ENCODE data around the gene FABP6.
"Not testable (repeated sequence)": the region's sequence is repeated elsewhere in the genome, so short reads cannot be mapped to it uniquely, and the experiment has no call there.

Gene FABP6, protein sequence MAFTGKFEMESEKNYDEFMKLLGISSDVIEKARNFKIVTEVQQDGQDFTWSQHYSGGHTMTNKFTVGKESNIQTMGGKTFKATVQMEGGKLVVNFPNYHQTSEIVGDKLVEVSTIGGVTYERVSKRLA

GRCh38 chr5:160229190-160229742 is at the start of gene FABP6:
FABP6 (plus strand) TSS chr5:160229506; CDS start chr5:160229558, 52 bp downstream.
- DNase-seq, result no peak

- DNase-seq, result no peak
Observed at GRCh38 chr5:160180931-160181330, 48.4 kb upstream of the FABP6 start.

DNA sequence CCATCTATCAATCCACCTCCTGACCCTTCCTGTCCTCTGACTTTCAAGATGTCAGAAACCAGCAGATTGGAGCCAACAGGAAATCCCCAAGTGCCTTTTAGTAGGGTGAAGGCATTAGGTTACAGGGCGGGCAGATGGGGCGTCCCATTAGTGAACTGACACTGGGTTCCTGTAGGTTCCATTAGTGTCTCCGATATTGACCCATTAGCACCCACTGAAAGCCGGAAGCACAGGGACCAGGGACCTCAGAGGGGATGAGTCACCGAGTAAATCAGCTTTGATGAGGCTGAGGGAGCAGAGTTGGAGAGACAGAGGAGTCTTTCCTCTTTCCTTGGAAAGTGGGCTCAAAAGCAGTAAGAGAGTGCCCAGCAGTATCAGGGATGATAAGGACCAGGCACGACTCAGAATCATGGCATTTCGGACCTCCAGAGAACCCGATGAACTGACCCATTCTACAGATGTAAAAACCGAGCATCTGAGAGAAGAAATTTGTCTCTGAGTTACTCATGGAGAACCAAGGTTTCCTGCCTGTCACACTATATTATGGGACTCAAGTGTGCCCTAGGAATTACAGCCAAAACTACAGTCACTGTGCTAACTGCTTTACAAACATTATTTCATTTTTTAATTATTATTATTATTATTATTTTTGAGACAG is 47.2 kb upstream of the FABP6 start:
- DNase-seq, result no peak

GRCh38 chr5:160183075-160183474 is 46.2 kb upstream of the FABP6 start:
- no peak for DNase-seq

GRCh38 chr5:160185626-160186360 is 43.5 kb upstream of the FABP6 start:
- DNase-seq, result no peak

DNA sequence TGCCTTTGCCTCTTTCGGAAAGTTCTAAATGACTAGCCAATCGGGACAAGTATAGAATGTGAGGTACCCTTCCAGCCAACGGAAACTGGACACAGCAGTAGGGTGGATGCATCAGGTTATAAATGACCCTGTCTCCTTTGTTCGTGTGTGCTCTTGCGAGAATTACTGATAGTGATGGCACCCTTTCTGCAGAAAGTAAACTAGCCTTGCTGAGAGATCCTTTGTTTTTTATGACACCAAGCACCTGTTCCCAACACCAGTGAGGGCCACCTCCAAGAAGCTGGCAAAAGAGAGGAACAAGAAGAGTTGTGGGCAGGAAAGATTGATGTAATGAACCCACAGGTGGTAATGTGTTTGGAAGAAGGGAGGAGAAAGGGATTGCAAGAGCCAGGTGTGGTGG is 42.8 kb upstream of the FABP6 start:
- DNase-seq, result no peak

- no peak for DNase-seq
Observed at GRCh38 chr5:160187091-160187490, 42.2 kb upstream of the FABP6 start.

GRCh38 chr5:160188141-160189015 is 40.9 kb upstream of the FABP6 start:
- no peak for DNase-seq

- DNase-seq, result no peak
Observed at GRCh38 chr5:160192424-160192823, 36.9 kb upstream of the FABP6 start.

DNA sequence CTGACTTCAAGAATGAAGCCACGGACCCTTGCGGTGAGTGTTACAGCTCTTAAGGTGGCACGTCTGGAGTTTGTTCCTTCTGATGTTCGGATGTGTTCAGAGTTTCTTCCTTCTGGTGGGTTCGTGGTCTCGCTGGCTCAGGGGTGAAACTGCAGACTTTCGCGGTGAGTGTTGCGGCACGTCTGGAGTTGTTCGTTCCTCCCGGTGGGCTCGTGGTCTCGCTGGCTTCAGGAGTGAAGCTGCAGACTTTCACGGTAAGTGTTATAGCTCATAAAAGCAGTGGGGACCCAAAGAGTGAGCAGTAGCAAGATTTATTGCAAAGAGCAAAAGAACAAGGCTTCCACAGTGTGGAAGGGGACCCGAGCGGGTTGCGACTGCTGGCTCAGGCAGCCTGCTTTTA is 36.2 kb upstream of the FABP6 start:
- not testable (repeated sequence) for DNase-seq

GRCh38 chr5:160193790-160194189 is 35.5 kb upstream of the FABP6 start:
- DNase-seq, result not testable (repeated sequence)

DNA sequence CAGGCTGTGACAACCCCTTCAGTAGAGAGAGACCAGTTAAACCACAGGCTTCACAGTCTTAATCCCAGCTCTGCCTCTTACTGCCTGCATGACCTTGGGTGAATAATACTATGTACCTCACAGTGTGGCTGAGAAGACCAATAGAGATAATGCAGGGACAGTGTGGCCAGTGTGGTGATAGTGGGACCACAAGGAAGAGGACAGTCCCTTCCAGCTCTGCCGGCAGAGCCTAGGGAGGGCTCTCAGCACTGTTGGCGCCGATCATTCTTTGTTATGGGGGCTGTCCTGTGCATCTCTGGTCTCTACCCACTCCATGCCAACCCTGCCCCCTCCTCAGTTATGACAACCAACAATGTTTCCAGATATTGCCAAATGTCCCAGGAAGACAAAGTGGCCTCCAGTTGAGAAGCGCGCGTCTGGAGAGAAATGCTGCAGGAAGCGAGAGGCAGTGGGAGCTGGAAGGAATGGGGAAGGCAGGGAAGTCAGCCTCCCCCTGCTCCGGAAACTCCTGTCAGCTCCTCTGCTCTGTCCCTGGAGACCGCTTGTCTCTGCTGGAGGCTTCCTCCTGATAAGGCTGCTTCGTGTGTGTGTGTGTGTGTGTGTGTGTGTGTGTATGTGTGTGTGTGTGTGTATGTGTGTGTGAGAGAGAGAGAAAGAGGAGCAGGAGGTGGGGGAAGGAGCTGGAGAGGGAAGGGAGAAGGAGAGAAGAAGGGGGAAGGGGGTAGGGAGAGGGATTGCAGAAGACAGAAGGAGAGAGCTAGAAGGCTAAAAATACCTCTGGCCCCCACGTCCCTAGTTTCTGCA is 31.8 kb upstream of the FABP6 start:
- DNase-seq, result no peak

DNA sequence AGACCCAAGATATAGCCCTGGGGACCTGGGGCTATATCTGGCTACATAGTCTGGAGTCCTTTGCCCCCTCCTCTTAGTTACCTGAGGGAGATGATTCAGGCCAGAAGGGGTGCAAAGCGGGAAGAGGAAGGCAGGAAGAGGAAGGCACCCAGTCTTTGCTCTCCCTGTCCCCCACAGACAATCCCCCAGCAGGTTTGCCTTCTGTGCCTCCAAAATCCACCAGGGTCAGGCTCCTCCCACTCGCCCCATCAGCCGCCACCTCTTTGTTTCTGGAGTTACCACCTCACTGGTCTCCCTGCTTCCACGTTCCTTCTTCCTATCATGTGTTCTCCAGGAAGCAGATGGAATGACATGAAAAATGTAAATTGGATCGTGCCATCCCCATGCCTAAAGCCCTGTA is 31.2 kb upstream of the FABP6 start:
- DNase-seq, result no peak

- DNase-seq, result no peak
Observed at GRCh38 chr5:160198841-160199409, 30.4 kb upstream of the FABP6 start.

GRCh38 chr5:160199410-160199911 is 29.8 kb upstream of the FABP6 start:
- peak; percentile 84 for DNase-seq

- DNase-seq, result no peak
Observed at GRCh38 chr5:160207061-160207460, 22.2 kb upstream of the FABP6 start.

GRCh38 chr5:160209917-160210316 is 19.4 kb upstream of the FABP6 start:
- DNase-seq, result no peak

DNA sequence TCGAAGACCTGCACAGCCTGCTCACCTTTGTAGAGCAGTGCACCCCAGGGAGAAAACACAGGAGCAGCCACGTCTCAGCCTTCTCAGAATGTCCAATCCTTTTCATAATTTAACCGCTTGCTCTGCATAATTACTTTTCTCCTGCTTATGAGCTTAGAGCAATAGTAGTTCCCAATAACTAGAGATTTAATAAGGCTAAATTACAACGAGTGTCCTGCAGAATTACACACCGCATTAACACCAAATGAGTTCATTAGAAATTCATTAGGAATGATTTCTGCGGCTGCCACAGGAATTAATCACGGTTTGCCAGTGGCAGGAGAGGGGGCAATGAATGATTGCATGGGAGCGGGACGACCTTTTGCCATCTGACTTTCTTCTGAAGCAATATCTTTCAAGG is 18.7 kb upstream of the FABP6 start:
- DNase-seq, result no peak

DNA sequence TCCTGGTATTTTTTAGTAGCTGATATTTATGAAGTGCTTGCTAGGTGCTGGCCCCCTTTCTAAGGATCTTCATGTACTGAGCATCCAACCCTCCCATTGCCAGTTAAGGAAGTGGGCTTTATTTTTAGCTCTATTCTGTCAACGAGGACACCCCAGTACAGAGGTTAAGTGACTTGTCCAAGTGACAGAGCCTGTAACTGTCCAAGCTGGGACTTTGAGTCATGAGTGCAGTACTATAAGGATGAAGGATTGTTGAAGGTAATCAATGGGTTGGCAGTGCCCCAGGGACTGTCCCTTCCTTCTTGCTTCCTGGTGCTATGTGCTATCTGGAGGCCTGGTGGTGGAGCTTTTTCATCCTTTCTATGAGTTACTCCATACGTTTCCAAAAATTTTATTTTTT is 18.0 kb upstream of the FABP6 start:
- DNase-seq, result no peak

DNA sequence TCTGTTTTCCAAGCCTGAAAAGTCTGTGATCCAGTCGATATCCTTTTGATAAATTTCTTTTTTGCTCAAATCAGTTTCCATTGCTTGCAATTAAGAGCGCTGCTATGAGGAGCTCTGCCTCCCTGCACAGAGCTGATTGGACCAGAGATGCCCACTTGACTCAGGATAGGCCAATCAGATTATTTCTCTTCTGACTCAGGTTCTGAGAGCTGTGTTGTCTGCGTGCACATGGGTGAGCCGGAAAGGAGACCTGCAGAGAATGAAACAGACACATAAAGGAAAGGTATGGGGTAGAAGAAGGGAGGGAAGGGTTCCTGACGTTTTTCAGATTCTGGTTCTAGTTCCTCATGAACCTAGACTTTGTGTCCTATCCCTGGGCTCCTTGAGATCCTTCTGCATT is 15.8 kb upstream of the FABP6 start:
- no peak for DNase-seq

- DNase-seq, result no peak
Observed at GRCh38 chr5:160219356-160219755, 9.9 kb upstream of the FABP6 start.

DNA sequence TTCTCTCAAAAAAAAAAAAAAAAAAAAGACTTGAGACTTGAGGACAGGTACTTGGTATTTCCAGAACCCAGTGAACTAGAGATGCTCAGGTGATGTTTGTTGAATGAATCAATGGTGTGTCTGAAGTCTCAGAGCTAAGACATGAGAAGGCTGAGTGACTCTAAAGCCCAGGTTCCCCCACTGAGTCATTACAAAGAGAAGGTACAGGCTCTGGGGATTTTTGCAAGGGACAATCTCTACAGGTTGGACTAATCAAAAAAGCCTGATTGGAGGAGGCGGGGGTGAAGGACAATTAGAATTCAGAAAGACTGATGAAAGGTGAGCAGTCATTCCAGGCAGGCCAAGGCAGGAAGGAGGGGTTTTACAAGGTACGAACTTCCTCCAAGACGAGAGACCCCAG is 8.2 kb upstream of the FABP6 start:
- DNase-seq, result no peak

Data from activated CD4-positive, CD25-positive, alpha-beta regulatory T cell treated with anti-CD3 and anti-CD28 coated beads, Interleukin-2, amount 50 U/mL, for 72 hours (primary cell).